ENCODE measurements around the gene PSMA3.

Gene PSMA3

DNA sequence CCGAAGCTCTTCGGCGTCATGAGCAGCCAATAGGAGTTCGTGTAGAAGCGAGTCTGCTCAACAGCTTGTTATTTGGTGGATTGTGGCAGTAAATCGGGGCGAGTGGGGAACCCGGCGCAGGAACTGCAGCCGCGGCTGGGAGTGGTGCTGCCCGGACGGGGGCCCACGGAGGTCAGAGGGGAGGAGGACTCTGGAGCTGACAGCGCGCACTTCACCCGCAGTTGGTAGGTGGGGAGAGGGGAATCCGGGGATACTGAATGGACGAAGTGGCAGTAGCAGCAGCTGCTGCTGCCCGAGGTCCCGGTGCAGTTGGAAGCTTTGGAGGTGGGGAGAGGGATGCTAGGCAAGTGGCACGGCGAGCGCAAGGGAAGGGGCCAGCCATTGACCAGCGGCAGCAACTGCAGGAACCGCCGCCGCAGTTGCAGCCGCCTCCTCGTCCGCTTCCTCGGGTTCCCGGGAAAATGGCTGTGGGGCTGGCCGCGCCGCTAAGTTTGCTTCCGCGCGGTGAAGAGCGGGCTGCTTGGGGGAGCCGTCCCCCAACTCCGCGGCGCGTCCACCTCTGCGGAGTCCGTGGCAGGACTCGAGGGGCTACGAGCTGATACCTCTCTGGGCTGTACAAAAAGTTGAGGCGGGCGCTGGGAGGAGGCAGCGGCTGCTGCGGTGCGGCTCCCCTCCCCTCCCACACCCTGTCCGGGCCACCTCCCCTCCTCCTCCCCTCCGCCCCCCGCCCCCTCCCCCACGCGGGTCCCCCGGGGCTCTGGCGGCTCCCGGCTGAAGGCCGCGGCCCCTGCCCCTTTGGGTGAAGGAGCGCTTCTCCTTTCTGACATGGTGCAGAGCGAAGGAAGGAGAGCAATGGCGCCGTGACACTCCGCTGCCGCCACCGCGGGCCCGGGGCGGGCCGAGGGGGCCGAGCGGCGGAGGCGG lies 54.1 kb downstream of the PSMA3 start, which contains the start of gene ARID4A:
Gene ARID4A (plus strand): TSS at position 79 of the 924 bp plus-strand sequence. CDS start 1,300 bp downstream, outside the sequence.
- in situ Hi-C loops (cut with MboI; ENCODE audit: low sequenced_read_pairs), result no loop called here

DNA sequence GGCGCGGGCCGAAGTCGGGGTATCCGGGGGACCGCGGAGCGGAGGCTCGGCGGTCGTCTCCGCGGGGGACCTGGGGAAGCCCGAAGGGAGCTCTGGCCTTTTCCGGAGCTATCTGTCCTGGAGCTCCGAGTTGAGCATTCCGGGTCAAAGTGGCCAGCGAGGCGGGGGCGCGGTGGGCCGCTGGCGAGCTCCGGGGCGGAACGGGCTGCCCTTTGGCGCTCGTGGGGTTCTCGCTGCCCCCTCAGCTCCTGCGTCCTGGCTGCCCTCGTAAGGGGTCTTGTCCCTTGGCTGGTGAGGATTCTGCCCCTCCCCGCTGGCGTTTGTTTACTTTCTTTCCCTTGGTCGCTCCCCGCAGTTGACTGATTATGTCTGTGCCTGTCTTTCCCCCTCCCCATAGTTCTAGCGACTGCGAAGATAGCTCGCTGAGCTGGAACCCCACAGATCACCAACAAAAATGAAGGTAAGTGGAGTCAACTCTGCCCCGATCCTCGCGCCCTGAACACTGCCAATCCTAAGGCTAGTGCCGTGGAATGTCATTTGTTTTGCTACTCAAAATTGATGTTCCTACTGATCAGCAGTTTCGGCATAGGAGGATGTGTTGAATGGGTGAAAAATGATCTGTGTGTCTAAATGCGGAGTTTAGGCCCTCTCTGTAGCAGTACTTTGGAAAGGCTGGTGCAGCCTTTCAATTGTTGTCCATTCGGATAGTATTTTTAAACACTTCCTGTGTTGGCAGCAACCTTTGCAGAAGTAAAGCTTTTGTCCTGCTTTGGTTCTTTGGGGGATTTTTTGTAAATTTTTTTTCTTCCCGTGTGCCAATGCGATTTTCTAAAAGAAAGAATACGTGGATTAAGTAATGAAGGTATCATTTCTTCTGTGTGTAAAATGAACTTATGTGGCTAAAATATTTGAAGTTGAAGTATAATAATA lies 55.0 kb downstream of the PSMA3 start:
- in situ Hi-C loops (cut with MboI; ENCODE audit: low sequenced_read_pairs), result no loop called here

GRCh38 chr14:58301416-58301815 lies 56.8 kb downstream of the PSMA3 start:
- in situ Hi-C loops (cut with MboI; ENCODE audit: low sequenced_read_pairs), result no loop called here

DNA sequence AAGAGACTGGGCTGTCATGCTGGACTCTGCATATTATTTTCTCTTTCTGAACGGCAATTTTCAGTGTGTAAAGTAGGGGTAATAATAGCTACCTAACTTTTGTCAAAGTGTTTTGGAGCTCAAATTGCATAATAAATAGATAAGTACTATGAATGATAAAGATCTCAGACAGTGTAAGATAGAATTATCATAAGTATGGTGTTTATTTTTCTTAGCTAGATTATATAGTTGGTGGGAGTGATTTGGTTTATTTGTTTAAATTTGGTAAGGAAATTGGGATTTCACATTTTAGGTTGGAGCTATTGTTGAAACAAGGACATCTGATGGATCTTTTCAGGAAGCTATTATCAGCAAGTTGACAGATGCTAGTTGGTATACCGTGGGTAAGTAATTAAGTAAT lies 61.1 kb downstream of the PSMA3 start:
- in situ Hi-C loops (cut with MboI; ENCODE audit: low sequenced_read_pairs), result no loop called here

DNA sequence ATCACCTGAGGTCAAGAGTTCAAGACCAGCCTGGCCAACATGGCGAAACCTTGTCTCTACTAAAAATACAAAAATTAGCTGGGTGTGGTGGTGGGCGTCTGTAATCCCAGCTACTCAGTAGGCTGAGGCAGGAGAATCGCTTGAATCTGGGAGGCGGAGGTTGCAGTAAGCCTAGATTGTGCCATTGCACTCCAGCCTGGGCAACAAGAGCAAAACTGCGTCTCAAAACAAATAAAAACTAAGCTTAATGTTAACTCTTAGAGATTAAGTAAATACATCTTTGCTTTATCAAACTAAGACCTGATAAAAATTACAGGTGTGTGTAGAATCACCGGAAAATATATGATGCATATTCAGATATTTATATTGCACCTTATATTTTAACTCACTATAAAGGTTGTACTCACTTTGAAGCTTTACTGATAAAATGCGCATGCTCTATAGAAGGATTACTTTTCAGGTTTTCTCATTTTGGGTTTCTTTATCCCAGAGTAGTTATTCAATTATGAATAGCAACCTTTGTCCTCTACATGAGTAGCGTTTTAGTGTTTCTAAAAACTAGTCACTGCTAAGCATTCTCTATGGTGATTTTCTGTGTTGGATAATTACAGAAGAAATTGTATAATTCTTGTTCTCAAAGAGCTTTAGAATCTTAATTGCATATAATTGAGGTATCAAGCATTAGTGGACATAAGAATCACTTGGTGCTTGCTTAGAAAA lies 63.1 kb downstream of the PSMA3 start:
- in situ Hi-C loops (cut with MboI; ENCODE audit: low sequenced_read_pairs), result no loop called here

DNA sequence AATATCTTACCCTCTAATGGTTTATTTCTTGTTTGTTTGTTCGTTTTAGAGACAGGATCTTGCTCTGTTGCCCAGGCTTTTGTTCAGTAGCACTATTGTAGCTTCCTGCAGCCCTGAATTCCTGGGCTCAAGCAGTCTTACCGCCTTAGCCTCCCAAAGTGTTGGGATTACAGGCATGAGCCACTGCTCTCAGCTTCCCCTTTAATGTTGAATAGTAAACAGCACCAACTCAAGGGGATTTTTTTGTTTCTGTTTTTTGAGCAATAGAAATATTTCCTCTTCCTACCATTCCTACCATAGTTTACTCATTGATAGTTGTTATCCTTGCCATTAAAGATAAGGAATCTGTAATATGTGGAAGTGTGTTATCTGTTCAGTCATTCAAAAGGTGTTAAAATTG lies 64.4 kb downstream of the PSMA3 start:
- in situ Hi-C loops (cut with MboI; ENCODE audit: low sequenced_read_pairs), result no loop called here

GRCh38 chr14:58313699-58314098 lies 69.1 kb downstream of the PSMA3 start:
- in situ Hi-C loops (cut with MboI; ENCODE audit: low sequenced_read_pairs), result no loop called here

GRCh38 chr14:58315606-58316005 lies 71.0 kb downstream of the PSMA3 start:
- in situ Hi-C loops (cut with MboI; ENCODE audit: low sequenced_read_pairs), result no loop called here

Data from HL-60/S4 treated with phorbol 12-myristate 13-acetate at 8.2 ng/mL for 4 days and 3 days (cell line).